D721Med (cell line): Measurements from ENCODE around the gene ZNRD2.

Experiments
- DNase-seq: peaks from one replicate; pipeline ENCODE4 v3.0.0; 2011; ENCODE audit warnings: low spot score; ENCODE audit not compliant: insufficient read length
- FAIRE-seq: peaks from 2 replicates; lab custom pipeline; 2011; peaks lifted over from hg19 to GRCh38; lab: Jason Lieb, UNC
- CTCF ChIP-seq: IDR thresholded peaks from 2 replicates; pipeline ENCODE4 v1.5.1; 2012; ENCODE audit warnings: mild to moderate bottlenecking, control low read depth; ENCODE audit not compliant: insufficient read depth; ENCODE audit errors: missing control alignments

ZNRD2 gene

GRCh38 chr11:65589444-65590239 is 19.4 kb downstream of the ZNRD2 start:
- TF ChIP-seq CTCF, result no peak
- FAIRE-seq (no peak), DNase-seq (no peak)

- no peak for DNase-seq
Observed at GRCh38 chr11:65590240-65590738, 20.0 kb downstream of the ZNRD2 start.

DNA sequence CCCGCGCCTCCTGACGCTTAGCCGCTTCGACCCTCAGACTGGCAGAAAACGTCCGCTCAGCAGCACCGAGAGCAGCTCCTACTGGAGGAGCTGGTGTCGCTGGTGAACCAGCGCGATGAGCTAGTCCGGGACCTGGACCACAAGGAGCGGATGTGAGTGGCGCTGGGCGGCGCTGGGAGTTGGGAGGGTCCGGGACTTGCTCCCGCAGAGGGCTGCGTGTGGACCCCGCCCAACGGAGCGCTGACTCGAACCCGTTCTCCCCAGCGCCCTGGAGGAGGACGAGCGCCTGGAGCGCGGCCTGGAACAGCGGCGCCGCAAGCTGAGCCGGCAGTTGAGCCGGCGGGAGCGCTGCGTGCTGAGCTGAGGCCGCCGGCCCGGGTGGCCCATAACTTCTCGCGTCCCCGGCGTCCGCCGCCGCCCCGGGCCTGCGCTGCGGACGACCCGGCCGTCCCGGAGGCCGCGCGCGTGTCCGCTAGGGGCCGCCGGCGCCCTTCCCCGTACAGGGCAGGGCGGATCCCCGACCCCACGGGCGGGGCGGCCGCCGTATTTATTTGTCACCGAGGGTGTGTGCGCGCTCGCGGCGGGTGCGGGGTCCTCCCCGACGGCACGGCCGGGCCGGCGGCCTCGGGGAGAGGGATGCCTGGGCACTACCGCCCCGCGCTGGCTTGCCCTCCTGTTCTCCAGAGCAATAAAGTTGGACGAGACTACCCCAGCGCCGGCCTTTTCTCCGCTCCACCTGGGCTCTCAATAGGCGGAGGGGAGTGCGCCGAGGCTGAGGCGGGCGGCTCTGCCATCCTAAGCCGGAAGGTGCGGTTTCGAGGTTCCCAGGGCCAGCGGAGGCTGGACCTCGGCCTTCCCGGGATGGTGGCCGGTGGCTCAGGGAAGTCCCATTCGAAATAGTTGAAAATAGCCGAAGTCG is 21.9 kb downstream of the ZNRD2 start:
- DNase-seq (no peak), FAIRE-seq (no peak)
- TF ChIP-seq CTCF, result no peak

More at GRCh38 chr11:65590240-65590738, 20.0 kb downstream of the ZNRD2 start:
- no peak for FAIRE-seq
- no peak for TF ChIP-seq CTCF

DNA sequence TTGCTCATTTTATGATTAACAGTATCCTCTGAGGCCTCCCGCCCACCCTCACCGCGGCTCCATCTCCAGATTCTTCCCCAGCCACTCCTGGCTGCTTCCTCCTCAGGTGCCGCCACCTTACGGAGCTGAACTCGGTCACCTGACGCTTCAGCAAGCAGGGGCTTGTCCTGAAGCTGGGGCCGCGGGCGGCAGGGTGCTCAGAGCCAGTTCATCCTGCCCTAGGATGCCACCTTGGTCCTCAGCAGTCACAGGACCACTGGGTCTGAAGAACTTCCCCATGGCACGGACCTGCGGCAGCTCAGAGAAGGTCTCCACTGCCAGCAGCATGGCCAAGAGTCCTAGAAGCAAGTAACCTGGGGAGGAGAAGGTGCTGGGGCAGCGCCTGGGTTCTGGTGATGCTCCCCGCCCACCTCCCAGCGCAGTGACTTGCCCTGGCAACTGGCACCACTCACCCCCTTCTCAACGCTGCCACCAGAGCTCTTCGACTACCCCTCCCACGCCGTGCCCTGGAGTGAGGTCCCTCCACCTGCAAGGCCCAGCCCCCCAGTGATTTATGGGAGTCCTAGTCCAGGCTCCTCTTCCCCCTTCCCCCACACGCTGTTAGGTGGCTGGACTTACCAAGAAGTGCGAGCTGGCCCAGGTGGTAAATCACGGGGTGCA is 22.7 kb downstream of the ZNRD2 start:
- FAIRE-seq, result no peak
- no peak for TF ChIP-seq CTCF

GRCh38 chr11:65593518-65594414 is 23.5 kb downstream of the ZNRD2 start:
- FAIRE-seq (no peak), DNase-seq (peak; percentile 64)
- peak; percentile 62 for TF ChIP-seq CTCF

More for the DNA sequence above, 22.7 kb downstream of the ZNRD2 start:
- DNase-seq, result no peak

GRCh38 chr11:65595131-65595530 is 24.9 kb downstream of the ZNRD2 start:
- FAIRE-seq, result no peak

More at GRCh38 chr11:65595131-65595530, 24.9 kb downstream of the ZNRD2 start:
- no peak for DNase-seq
- no peak for TF ChIP-seq CTCF
